CD4-positive, alpha-beta T cell treated with Interleukin-6 for 4 hours (primary cell): Measurements from ENCODE around the gene MEGF11.

Experiments used
- DNase-seq: peaks from one replicate; pipeline ENCODE4 v3.0.0-alpha.2; 2020; ENCODE audit warnings: mixed read lengths

Gene MEGF11

GRCh38 chr15:66046326-66046725 is 207.2 kb downstream of the MEGF11 start:
- DNase-seq = no peak

- no peak for DNase-seq
These were observed 208.0 kb downstream of the MEGF11 start for GRCh38 chr15:66045542-66045941.

GRCh38 chr15:66044837-66045236 is 208.7 kb downstream of the MEGF11 start:
- no peak for DNase-seq

GRCh38 chr15:66043264-66043663 is 210.3 kb downstream of the MEGF11 start:
- DNase-seq = no peak

GRCh38 chr15:66042624-66043023 is 210.9 kb downstream of the MEGF11 start:
- no peak for DNase-seq

GRCh38 chr15:66041276-66041675 is 212.3 kb downstream of the MEGF11 start:
- no peak for DNase-seq

- no peak for DNase-seq
These were observed 213.2 kb downstream of the MEGF11 start for GRCh38 chr15:66040211-66040892.

- DNase-seq = no peak
These were observed 214.3 kb downstream of the MEGF11 start for GRCh38 chr15:66039117-66039871.

- no peak for DNase-seq
These were observed 215.0 kb downstream of the MEGF11 start for GRCh38 chr15:66038387-66039116.

- DNase-seq = no peak
These were observed 216.7 kb downstream of the MEGF11 start for GRCh38 chr15:66036859-66037258.

GRCh38 chr15:66035901-66036300 is 217.6 kb downstream of the MEGF11 start:
- DNase-seq = no peak

- DNase-seq = no peak
These were observed 220.4 kb downstream of the MEGF11 start for GRCh38 chr15:66033143-66033542.

- DNase-seq = no peak
These were observed 221.5 kb downstream of the MEGF11 start for GRCh38 chr15:66032006-66032405.

- DNase-seq = no peak
These were observed 222.9 kb downstream of the MEGF11 start for GRCh38 chr15:66030650-66031049.

GRCh38 chr15:66029650-66030049 is 223.9 kb downstream of the MEGF11 start:
- DNase-seq = no peak

- DNase-seq = no peak
These were observed 226.2 kb downstream of the MEGF11 start for GRCh38 chr15:66027268-66027805.

GRCh38 chr15:66025972-66026371 is 227.6 kb downstream of the MEGF11 start:
- no peak for DNase-seq

GRCh38 chr15:66025015-66025452 is 228.5 kb downstream of the MEGF11 start:
- DNase-seq = no peak

- DNase-seq = no peak
These were observed 229.4 kb downstream of the MEGF11 start for GRCh38 chr15:66024116-66024515.

GRCh38 chr15:66023311-66023972 is 230.1 kb downstream of the MEGF11 start:
- DNase-seq = no peak

- no peak for DNase-seq
These were observed 231.4 kb downstream of the MEGF11 start for GRCh38 chr15:66022163-66022525.

GRCh38 chr15:66021496-66022162 is 231.9 kb downstream of the MEGF11 start:
- no peak for DNase-seq
